Measurements from ENCODE around the gene C11orf24. TPM values are rescaled to one million over a fixed set of nuclear protein-coding genes. Genes with fewer than 3 reads are reported as not detected.

The C11orf24 gene
- total RNA-seq, 1 experiment from 2014 or later, result 37.7 TPM

- TF ChIP-seq CTCF (conservative IDR thresholded peaks at IDR 0.05) (no peak), EZH2 (IDR thresholded peaks at IDR 0.05; ENCODE audit: low read depth) (no peak)
- intact Hi-C loops (cut with micrococcal nuclease; ENCODE audit: unreplicated experiment), result no loop called here
- no peaks in the 10 kb centered on the region for H3K36me3 ChIP-seq (ENCODE audit: low read depth)
- no peak overlapping the region for H2AFZ ChIP-seq
- H3K79me2 ChIP-seq (ENCODE audit: low read depth), result no peaks in the 10 kb centered on the region
- no peak overlapping the region for H3K27ac ChIP-seq
- H3K9me3 ChIP-seq (ENCODE audit: insufficient read depth, low read depth), result no peaks in the 10 kb centered on the region
- BruUV-seq (replicated peaks), result no TSS peak
- no peak for DNase-seq
- no peaks in the 10 kb centered on the region for H3K27me3 ChIP-seq (ENCODE audit: insufficient read depth, low read depth)
- ChIA-PET CTCF (no interaction called here), POLR2A (ENCODE audit: unreplicated experiment) (no interaction called here)
- H3K4me3 ChIP-seq, result no peak overlapping the region
- no peaks in the 10 kb centered on the region for H3K4me1 ChIP-seq (replicated peaks; ENCODE audit: insufficient read depth)
- peaks cover under 1% of the 10 kb centered on the region; the same call in 1 of the 2 replicates for H4K20me1 ChIP-seq (ENCODE audit: insufficient read depth)
- H3K9me2 ChIP-seq (ENCODE audit: insufficient read depth), result no peaks in the 10 kb centered on the region
- H3K4me2 ChIP-seq, result no peak overlapping the region
- H3F3A ChIP-seq (ENCODE audit: insufficient read depth, low read depth), result peaks cover 5% of the 10 kb centered on the region; the same call in 1 of the 2 replicates
Observed at GRCh38 chr11:68263444-68264035, 8.2 kb downstream of the C11orf24 start.

GRCh38 chr11:68262544-68262827 lies 9.3 kb downstream of the C11orf24 start:
- H2AFZ ChIP-seq, result no peak overlapping the region
- H3F3A ChIP-seq (ENCODE audit: insufficient read depth, low read depth), result peaks cover 5% of the 10 kb centered on the region; the same call in 1 of the 2 replicates
- H3K4me3 ChIP-seq, result no peak overlapping the region
- no peak for DNase-seq
- H3K9me2 ChIP-seq (ENCODE audit: insufficient read depth), result no peaks in the 10 kb centered on the region
- TF ChIP-seq EZH2 (IDR thresholded peaks at IDR 0.05; ENCODE audit: low read depth) (no peak), CTCF (conservative IDR thresholded peaks at IDR 0.05) (no peak)
- intact Hi-C loops (cut with micrococcal nuclease; ENCODE audit: unreplicated experiment), result no loop called here
- H3K36me3 ChIP-seq (ENCODE audit: low read depth), result no peaks in the 10 kb centered on the region
- no peaks in the 10 kb centered on the region for H3K27me3 ChIP-seq (ENCODE audit: insufficient read depth, low read depth)
- H3K9me3 ChIP-seq (ENCODE audit: insufficient read depth, low read depth), result no peaks in the 10 kb centered on the region
- no peak overlapping the region for H3K27ac ChIP-seq
- BruUV-seq (replicated peaks), result no TSS peak
- H3K4me2 ChIP-seq, result no peak overlapping the region
- no peaks in the 10 kb centered on the region for H4K20me1 ChIP-seq (ENCODE audit: insufficient read depth)
- H3K4me1 ChIP-seq (replicated peaks; ENCODE audit: insufficient read depth), result no peaks in the 10 kb centered on the region; the same call in 1 of the 2 replicates
- POLR2A ChIA-PET (ENCODE audit: unreplicated experiment), result no interaction called here
- CTCF ChIA-PET, result no interaction called here
- no peaks in the 10 kb centered on the region for H3K79me2 ChIP-seq (ENCODE audit: low read depth)

- no peaks in the 10 kb centered on the region for H3K9me3 ChIP-seq (ENCODE audit: insufficient read depth, low read depth)
- no TSS peak for BruUV-seq (replicated peaks)
- no peak for DNase-seq
- H3K27me3 ChIP-seq (ENCODE audit: insufficient read depth, low read depth), result no peaks in the 10 kb centered on the region
- TF ChIP-seq CTCF (conservative IDR thresholded peaks at IDR 0.05), result no peak
- no peak for TF ChIP-seq EZH2 (IDR thresholded peaks at IDR 0.05; ENCODE audit: low read depth)
- no peak overlapping the region for H3K27ac ChIP-seq
- H3K9me2 ChIP-seq (ENCODE audit: insufficient read depth), result no peaks in the 10 kb centered on the region
- CTCF ChIA-PET, result no interaction called here
- H3K4me2 ChIP-seq, result no peak overlapping the region
- H3F3A ChIP-seq (ENCODE audit: insufficient read depth, low read depth), result peaks cover 5% of the 10 kb centered on the region; the same call in 1 of the 2 replicates
- no peak overlapping the region for H2AFZ ChIP-seq
- no peaks in the 10 kb centered on the region; the same call in 1 of the 2 replicates for H3K4me1 ChIP-seq (replicated peaks; ENCODE audit: insufficient read depth)
- no peaks in the 10 kb centered on the region for H3K36me3 ChIP-seq (ENCODE audit: low read depth)
- POLR2A ChIA-PET (ENCODE audit: unreplicated experiment), result no interaction called here
- no peak overlapping the region for H3K4me3 ChIP-seq
- intact Hi-C loops (cut with micrococcal nuclease; ENCODE audit: unreplicated experiment), result no loop called here
- no peaks in the 10 kb centered on the region for H4K20me1 ChIP-seq (ENCODE audit: insufficient read depth)
- no peaks in the 10 kb centered on the region for H3K79me2 ChIP-seq (ENCODE audit: low read depth)
Observed at GRCh38 chr11:68261749-68262543, 9.8 kb downstream of the C11orf24 start.
